HG03460 (cell line): ENCODE results near the gene ULK4.

Experiments used
- ATAC-seq: cut with Tn5 transposase; IDR thresholded peaks from one replicate; pipeline ENCODE4 v1.9.1; 2021; ENCODE audit not compliant: unreplicated experiment

Gene ULK4

DNA sequence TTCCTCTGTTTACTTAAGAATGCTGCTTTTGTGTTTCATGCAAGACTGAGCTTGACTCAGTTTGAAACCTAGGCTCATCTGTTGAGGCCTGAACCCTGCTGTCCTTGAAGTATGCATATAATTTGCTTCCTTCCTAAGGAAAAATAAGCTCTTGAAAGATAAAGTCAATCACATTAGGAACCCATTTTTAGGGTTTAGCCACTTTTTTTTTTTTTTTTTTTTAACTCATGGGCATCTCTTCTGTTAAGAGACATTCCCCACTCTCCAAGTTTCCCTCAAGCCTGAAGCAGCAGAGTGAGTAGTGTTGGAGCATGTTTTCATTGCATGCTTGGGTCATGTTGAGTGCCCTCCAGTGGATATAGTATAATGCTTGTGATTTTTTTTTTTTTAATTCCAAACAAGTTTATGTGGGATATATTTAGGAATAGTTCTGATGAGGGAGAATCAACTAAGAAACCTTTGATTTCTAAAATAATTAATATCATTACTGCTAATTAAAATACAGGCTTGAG, 759.0 kb downstream of the ULK4 start:
- no peak for ATAC-seq

GRCh38 chr3:41202075-41202833, 759.6 kb downstream of the ULK4 start:
- no peak for ATAC-seq

DNA sequence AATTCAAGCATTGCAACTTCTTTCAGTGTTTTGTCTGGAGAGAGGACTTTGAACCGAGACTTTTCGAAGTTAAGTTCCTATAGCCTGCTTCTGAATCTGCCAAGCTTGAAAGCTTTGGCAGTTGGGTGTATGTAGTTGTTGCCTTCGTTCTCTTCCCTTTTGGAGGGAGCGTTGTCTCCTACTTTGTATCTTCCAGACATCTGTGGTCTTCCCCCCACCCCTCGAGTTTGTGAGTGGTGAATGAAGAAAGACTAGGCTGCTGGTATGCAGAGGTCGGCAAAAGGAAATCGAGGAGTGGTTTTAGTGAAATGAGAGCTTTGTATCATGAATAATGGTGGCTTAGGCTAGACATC, 761.3 kb downstream of the ULK4 start:
- ATAC-seq = no peak

- ATAC-seq = peak; percentile 9
Measured at GRCh38 chr3:41199866-41200668, 761.8 kb downstream of the ULK4 start.

GRCh38 chr3:41198950-41199865, 762.7 kb downstream of the ULK4 start, which contains the start of gene CTNNB1:
Gene CTNNB1 (plus strand): TSS chr3:41199505. CDS start chr3:41224069, 24,564 bp downstream.
- peak; percentile 66 for ATAC-seq

DNA sequence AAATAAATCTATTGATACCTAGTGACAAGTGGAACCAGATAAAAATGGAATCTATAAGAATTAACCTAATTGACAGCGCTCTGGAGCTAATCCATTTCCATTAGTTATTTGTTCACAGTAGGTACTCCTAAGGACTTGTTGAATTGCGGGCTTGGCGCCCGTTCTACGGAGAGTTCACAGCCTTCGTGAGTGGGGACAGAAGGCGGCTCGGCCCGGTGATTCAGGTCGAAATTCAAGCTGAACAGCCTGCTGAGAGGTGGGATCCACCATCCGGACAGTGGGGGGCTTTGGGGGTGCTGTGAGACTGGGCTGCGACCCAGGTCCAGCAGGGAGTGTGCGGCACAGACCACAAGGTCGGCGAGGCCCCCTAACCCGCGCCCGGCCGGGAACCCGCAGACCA, 763.4 kb downstream of the ULK4 start:
- ATAC-seq = no peak

GRCh38 chr3:41198046-41198445, 763.9 kb downstream of the ULK4 start:
- no peak for ATAC-seq
